ENCODE measurements around the gene GPR17.

GPR17 gene

GRCh38 chr2:127649100-127649611, 3.2 kb downstream of the GPR17 start:
- no peak overlapping the region for H3K4me3 ChIP-seq (ENCODE audit: low read depth, low read length)
- no peak for DNase-seq (ENCODE audit: low read depth)
- no peak for TF ChIP-seq CTCF (IDR thresholded peaks at IDR 0.05; ENCODE audit: insufficient read depth, low read depth, low read length, missing control alignments)

- TF ChIP-seq CTCF (IDR thresholded peaks at IDR 0.05; ENCODE audit: insufficient read depth, low read depth, low read length, missing control alignments): peak; percentile 85
- H3K4me3 ChIP-seq (ENCODE audit: low read depth, low read length): no peak overlapping the region
- DNase-seq (ENCODE audit: low read depth): peak; percentile 82
These were observed 3.7 kb downstream of the GPR17 start for GRCh38 chr2:127649684-127650040.

GRCh38 chr2:127650041-127650784, 4.3 kb downstream of the GPR17 start:
- TF ChIP-seq CTCF (IDR thresholded peaks at IDR 0.05; ENCODE audit: insufficient read depth, low read depth, low read length, missing control alignments): no peak

GRCh38 chr2:127650785-127651380, 4.9 kb downstream of the GPR17 start:
- no peak for DNase-seq (ENCODE audit: low read depth)
- no peak overlapping the region for H3K4me3 ChIP-seq (ENCODE audit: low read depth, low read length)
- TF ChIP-seq CTCF (IDR thresholded peaks at IDR 0.05; ENCODE audit: insufficient read depth, low read depth, low read length, missing control alignments): no peak

More at GRCh38 chr2:127650041-127650784, 4.3 kb downstream of the GPR17 start:
- no peak overlapping the region for H3K4me3 ChIP-seq (ENCODE audit: low read depth, low read length)
- DNase-seq (ENCODE audit: low read depth): no peak

- H3K4me3 ChIP-seq (ENCODE audit: low read depth, low read length): no peak overlapping the region
- TF ChIP-seq CTCF (IDR thresholded peaks at IDR 0.05; ENCODE audit: insufficient read depth, low read depth, low read length, missing control alignments): no peak
- no peak for DNase-seq (ENCODE audit: low read depth)
These were observed 5.4 kb downstream of the GPR17 start for GRCh38 chr2:127651381-127651809.

GRCh38 chr2:127651971-127652550, 6.1 kb downstream of the GPR17 start:
- no peak for TF ChIP-seq CTCF (IDR thresholded peaks at IDR 0.05; ENCODE audit: insufficient read depth, low read depth, low read length, missing control alignments)
- no peak overlapping the region for H3K4me3 ChIP-seq (ENCODE audit: low read depth, low read length)
- DNase-seq (ENCODE audit: low read depth): no peak

Measured in GM12865 (cell line).